HPDE6-E6E7 (cell line): Measurements from ENCODE around the gene NEMP2.
"Not testable (repeated sequence)": the region's sequence is repeated elsewhere in the genome, so short reads cannot be mapped to it uniquely, and the experiment has no call there.

Experiments used
- DNase-seq: peaks from one replicate; pipeline ENCODE4 v3.0.0; 2011; ENCODE audit warnings: missing footprints; ENCODE audit errors: extremely low spot score

Gene NEMP2

GRCh38 chr2:190526105-190526750 lies 8.3 kb downstream of the NEMP2 start:
- DNase-seq = no peak

GRCh38 chr2:190524928-190525327 lies 9.6 kb downstream of the NEMP2 start:
- no peak for DNase-seq

DNA sequence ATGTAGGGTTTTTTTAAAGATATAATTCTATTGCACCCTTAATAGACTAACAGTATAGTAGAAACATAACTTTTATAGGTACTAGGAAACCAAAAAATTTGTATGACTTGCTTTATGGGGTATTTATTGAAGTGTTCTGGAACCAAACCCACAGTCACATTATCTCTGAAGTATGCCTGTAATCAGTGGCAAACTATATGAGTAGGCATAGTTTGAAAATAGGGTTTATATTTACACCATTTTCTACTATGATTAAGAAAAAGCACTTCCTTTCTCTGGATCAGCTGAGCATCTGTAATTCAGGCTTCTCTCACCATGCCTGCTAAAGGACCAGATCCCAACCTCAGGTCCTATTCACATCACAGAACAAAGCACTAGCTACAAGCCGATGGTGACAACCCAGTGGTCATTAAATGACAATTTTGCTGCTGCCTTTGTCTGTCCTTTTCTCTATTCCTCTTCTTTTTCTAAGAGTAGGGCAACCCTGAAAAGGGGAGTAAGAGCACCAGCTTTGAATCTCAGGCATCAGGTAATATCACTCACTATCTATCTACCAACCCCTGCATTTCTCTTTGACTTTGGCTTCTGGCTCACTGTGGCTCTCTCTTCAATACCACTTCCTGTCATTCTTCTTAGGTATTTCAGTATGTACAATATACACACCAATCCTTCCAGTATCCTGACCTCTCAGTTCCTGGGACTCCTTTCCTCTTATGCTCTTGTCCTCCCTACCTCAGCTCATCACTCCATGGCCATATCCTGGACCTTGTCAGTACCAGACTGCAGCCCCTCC lies 14.4 kb downstream of the NEMP2 start:
- DNase-seq = no peak

- no peak for DNase-seq
These were observed 17.1 kb downstream of the NEMP2 start for GRCh38 chr2:190517468-190517867.

DNA sequence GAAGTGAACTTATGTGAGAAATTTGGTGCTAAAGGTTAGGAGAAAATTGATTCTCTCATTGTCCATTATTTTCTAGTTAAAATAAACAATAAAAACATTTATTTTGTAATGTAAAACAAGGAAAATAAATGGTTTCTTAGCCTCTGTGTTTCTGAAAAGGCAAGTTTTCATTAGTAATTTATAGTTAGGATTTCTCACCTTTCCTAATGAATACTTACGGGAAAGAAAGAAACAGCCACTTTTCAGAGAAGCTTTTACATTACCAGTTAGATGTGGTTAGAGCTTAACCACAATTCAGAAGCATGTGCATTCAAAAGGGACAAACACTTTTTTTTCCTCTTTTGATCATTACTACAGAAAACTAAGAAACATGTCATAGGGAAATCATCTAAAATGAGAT lies 18.8 kb downstream of the NEMP2 start:
- no peak for DNase-seq

- DNase-seq = no peak
These were observed 19.8 kb downstream of the NEMP2 start for GRCh38 chr2:190514676-190515075.

- no peak for DNase-seq
These were observed 20.6 kb downstream of the NEMP2 start for GRCh38 chr2:190513877-190514276.

DNA sequence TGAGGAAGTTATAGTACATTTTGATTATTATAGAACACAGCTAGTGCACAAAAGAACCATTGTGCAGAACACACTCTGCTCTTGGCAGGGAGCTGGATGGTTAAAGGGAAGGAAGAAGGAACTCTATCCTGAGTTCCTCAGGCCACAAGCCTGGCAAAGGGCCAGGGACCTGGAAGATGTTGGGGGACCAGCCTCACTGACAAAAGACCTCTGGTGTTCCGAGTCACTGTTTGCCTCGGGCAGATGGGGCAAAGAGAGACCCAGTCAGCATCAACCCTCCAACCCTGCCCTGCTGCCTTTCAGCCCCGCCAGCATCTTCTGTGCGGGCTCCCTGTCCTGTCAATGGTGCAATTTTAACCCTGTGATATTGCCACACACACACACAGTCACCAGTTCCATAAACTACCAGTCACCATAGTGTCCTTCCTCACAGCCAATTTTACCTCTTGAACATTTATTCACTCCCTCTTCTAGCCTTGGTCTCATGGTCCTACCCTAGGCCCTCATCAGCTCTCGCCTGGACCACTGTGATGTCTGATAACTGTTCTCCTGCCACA lies 21.9 kb downstream of the NEMP2 start:
- no peak for DNase-seq

DNA sequence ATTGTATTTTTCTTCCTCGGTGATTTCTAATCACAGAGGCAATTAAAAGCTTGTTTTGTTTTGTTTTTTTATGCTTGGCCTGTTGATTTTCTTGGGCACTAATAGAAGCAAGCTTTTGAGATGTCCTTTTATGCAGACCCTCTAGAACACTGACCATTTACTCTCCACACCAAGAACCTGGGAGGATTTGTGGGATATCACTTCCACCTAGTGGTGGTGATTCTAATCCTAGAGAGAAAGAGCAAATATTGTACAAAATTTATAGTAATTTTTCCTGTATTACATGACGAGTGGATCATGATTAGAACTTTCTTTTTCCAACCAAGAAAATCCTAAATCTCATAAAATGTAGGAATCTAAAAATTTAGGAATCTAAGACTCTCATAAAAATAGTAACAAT lies 23.4 kb downstream of the NEMP2 start:
- DNase-seq = no peak

DNA sequence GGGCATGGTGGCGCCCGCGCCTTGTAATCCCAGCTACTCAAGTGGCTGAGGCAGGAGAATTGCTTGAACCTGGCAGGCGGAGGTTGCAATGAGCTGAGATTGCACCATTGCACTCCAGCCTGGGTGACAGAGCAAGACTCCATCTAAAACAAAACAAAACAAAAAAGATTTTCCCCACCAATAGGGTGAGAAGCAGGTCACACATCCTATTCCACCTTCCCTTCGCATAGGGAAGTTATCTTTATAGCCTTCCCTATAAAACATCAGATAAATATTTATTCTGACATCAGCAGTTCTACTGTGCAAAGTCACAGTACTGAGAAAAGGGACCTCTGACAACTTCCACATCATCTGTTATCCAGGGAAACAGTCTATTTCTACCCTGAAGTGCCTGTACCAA lies 24.6 kb downstream of the NEMP2 start:
- DNase-seq = not testable (repeated sequence)

GRCh38 chr2:190507135-190507534 lies 27.4 kb downstream of the NEMP2 start:
- DNase-seq = no peak

- no peak for DNase-seq
These were observed 27.9 kb downstream of the NEMP2 start for GRCh38 chr2:190506666-190507065.

DNA sequence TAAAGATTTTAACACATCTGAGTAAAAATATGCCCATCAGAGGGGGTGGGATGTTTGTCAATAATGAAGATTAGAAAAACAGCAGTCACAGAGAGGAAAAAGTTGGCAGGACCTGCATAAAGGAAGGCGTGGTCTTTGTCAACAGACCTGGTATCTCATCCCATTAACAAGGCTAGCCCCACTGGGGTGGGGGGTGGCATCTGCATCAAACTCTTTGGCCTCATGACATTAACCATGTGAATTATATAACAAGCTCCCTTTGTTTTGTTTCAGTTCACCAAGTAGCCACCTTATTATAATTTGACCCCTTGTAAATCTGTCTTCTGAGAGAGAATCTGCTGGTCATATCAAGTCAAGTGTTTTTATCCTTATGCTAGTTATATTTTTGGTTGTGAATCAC lies 28.8 kb downstream of the NEMP2 start:
- DNase-seq = no peak

GRCh38 chr2:190504912-190505311 lies 29.6 kb downstream of the NEMP2 start:
- DNase-seq = no peak

GRCh38 chr2:190503088-190503487 lies 31.4 kb downstream of the NEMP2 start:
- DNase-seq = no peak

GRCh38 chr2:190501702-190502407 lies 32.7 kb downstream of the NEMP2 start:
- no peak for DNase-seq

- DNase-seq = no peak
These were observed 33.3 kb downstream of the NEMP2 start for GRCh38 chr2:190501231-190501630.

DNA sequence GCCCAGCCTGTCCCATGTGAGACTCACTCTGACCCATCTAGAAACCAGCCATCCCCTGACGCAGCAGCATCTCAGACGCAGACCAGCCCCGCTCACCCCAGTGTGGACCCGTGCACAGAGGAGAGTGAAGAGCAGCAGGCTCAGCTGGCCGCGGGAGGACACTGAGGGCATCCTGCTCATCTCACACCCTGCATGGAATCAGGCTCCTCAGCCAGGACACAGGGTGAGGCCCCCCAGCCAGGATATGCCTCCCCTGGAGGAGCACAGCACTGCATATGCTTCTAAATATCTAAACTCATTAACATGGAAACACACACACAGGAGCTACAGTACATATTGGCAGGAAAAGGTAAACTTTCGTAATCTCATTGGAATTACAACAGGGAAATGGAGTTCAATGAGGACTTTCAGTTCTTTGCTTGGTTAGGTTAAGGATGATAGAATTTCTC lies 34.4 kb downstream of the NEMP2 start:
- no peak for DNase-seq

DNA sequence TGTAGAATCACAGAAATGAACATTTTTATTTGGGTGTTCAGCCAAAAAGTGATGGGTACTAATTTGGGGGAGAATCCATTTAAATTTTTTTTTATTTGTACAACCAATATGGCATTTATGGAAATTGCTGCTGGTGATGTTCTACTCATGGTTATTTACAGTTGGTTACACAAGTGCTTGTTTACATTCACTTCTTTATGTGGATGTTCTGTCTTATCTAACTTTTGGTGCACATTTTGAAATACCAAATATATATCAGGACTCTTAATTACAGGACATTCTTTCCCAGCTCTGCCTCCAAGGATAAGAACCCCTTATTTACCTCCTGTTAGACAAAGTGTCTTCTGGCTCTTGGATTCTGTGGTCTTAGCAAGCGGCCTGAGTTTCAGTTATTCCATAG lies 35.2 kb downstream of the NEMP2 start:
- no peak for DNase-seq

- DNase-seq = no peak
These were observed 37.1 kb downstream of the NEMP2 start for GRCh38 chr2:190497428-190497827.

- not testable (repeated sequence) for DNase-seq
These were observed 39.8 kb downstream of the NEMP2 start for GRCh38 chr2:190494600-190495227.

GRCh38 chr2:190493095-190493494 lies 41.4 kb downstream of the NEMP2 start:
- DNase-seq = no peak
